GM12891 (cell line): Measurements from ENCODE around the gene PFN3. TPM values are rescaled to one million over a fixed set of nuclear protein-coding genes. Genes with fewer than 3 reads are reported as not detected.

Source experiments
- DNase-seq: peaks from one replicate; pipeline ENCODE4 v3.0.0; 2011; ENCODE audit warnings: low spot score; ENCODE audit not compliant: insufficient read length
- FAIRE-seq: peaks from 2 replicates; lab custom pipeline; 2011; peaks lifted over from hg19 to GRCh38; lab: Jason Lieb, UNC
- PAX5 ChIP-seq: IDR thresholded peaks from 2 replicates; pipeline ENCODE4 v1.6.1; 2011; ENCODE audit warnings: low read length, moderate library complexity, mild to moderate bottlenecking; ENCODE audit not compliant: insufficient read depth, severe bottlenecking
- POLR2A ChIP-seq: IDR thresholded peaks from 2 replicates; pipeline ENCODE4 v1.6.1; 2011; ENCODE audit warnings: low read depth, low read length, control low read depth
- POLR2AphosphoS5 ChIP-seq: IDR thresholded peaks from 2 replicates; pipeline ENCODE4 v1.6.1; 2011; ENCODE audit warnings: low read depth, low read length, control low read depth
- POU2F2 ChIP-seq: IDR thresholded peaks from 2 replicates; pipeline ENCODE4 v1.6.1; 2011; ENCODE audit warnings: low read depth, mild to moderate bottlenecking, control low read depth, low read length, moderate library complexity
- SPI1 ChIP-seq: IDR thresholded peaks from 2 replicates; pipeline ENCODE4 v1.6.1; 2011; ENCODE audit warnings: low read depth, low read length, control low read depth
- TAF1 ChIP-seq: IDR thresholded peaks from 2 replicates; pipeline ENCODE4 v1.6.1; 2011; ENCODE audit warnings: low read depth, low read length, control low read depth
- polyA plus RNA-seq: library from polyadenylated mRNA; unstranded; fragments of >200 nt; gene quantifications from one replicate; pipeline ENCODE4 v1.2.1, GENCODE V29; 2012; ENCODE audit warnings: low read depth, missing spikeins, inconsistent platforms; ENCODE audit not compliant: missing spikeins

PFN3 gene
- polyA plus RNA-seq, result not detected

- TF ChIP-seq POU2F2 (no peak), TAF1 (no peak), POLR2AphosphoS5 (no peak), PAX5 (no peak), SPI1 (no peak), POLR2A (no peak)
- no peak for DNase-seq
- no peak for FAIRE-seq
These were observed at the start of gene PFN3 for GRCh38 chr5:177399997-177400868. Gene PFN3, minus strand, starts transcription at chr5:177400661. Its CDS starts 85 bp downstream, at chr5:177400576.

GRCh38 chr5:177449140-177450061 lies 48.9 kb upstream of the PFN3 start:
- no peak for DNase-seq
- no peak for FAIRE-seq
- peak; percentile 27 for TF ChIP-seq POLR2AphosphoS5
- TF ChIP-seq SPI1, result no peak
- TF ChIP-seq POU2F2, result no peak; the same call in none of the 2 replicates
- TF ChIP-seq PAX5, result no peak
- no peak; the same call in 1 of the 2 replicates for TF ChIP-seq POLR2A

GRCh38 chr5:177448244-177448950 lies 47.9 kb upstream of the PFN3 start:
- TF ChIP-seq TAF1 (no peak), SPI1 (peak; percentile 68)
- DNase-seq, result no peak
- FAIRE-seq, result peak; percentile 66

GRCh38 chr5:177447611-177448243 lies 47.3 kb upstream of the PFN3 start:
- DNase-seq (no peak), FAIRE-seq (no peak)
- TF ChIP-seq POLR2A (no peak; the same call in 1 of the 2 replicates), PAX5 (no peak), POLR2AphosphoS5 (peak; percentile 27; the same call in 1 of the 2 replicates), SPI1 (no peak), TAF1 (no peak)

- DNase-seq, result peak; percentile 85
- FAIRE-seq, result peak; percentile 99
- TF ChIP-seq PAX5, result no peak
- TF ChIP-seq SPI1, result no peak
- no peak for TF ChIP-seq TAF1
- TF ChIP-seq POU2F2, result no peak; the same call in 1 of the 2 replicates
- TF ChIP-seq POLR2A, result no peak; the same call in 1 of the 2 replicates
- no peak for TF ChIP-seq POLR2AphosphoS5
These were observed 46.7 kb upstream of the PFN3 start for GRCh38 chr5:177447066-177447610.

GRCh38 chr5:177446200-177447065 lies 46.0 kb upstream of the PFN3 start, which contains the start of gene PRR7:
Gene PRR7, plus strand, starts transcription at chr5:177446814. Its CDS starts 8,254 bp downstream, at chr5:177455068.
- no peak for FAIRE-seq
- TF ChIP-seq TAF1, result peak; percentile 16; the same call in 1 of the 2 replicates
- peak; percentile 23 for TF ChIP-seq PAX5
- TF ChIP-seq POLR2AphosphoS5, result peak; percentile 93
- peak; percentile 89; the same call in 1 of the 2 replicates for TF ChIP-seq POLR2A
- TF ChIP-seq POU2F2, result peak; percentile 56; the same call in 1 of the 2 replicates
- TF ChIP-seq SPI1, result no peak
- DNase-seq, result peak; percentile 92

- DNase-seq, result no peak
- FAIRE-seq, result no peak
- TF ChIP-seq TAF1 (no peak), POU2F2 (no peak), POLR2A (no peak), SPI1 (no peak), PAX5 (no peak), POLR2AphosphoS5 (no peak)
These were observed 45.4 kb upstream of the PFN3 start for GRCh38 chr5:177445917-177446199.

GRCh38 chr5:177445052-177445916 lies 44.8 kb upstream of the PFN3 start:
- no peak for DNase-seq
- TF ChIP-seq POLR2A (peak; percentile 51; the same call in 1 of the 2 replicates), POU2F2 (peak; percentile 44; the same call in 1 of the 2 replicates), PAX5 (no peak), SPI1 (no peak), POLR2AphosphoS5 (peak; percentile 48), TAF1 (no peak)
- peak; percentile 90 for FAIRE-seq
